Naive B cell (primary cell): ENCODE data around the gene TUBB4A. TPM values are rescaled to one million over a fixed set of nuclear protein-coding genes. Genes with fewer than 3 reads are reported as not detected.

ENCODE experiments used
- ATAC-seq, 2 donors: fragments of 150-1000 bp; cut with Tn5 transposase; 2 replicates each; pipeline ENCODE4 v1.10.0; 2021; ENCODE audit warnings: low read depth in 2 of 2, mild to moderate bottlenecking in 2 of 2, moderate library complexity in 2 of 2
- DNase-seq: peaks from one replicate; pipeline ENCODE4 v3.0.0; 2022
- H3K27ac Mint-ChIP-seq, 6 donors: one replicate each; pipeline ENCODE4 v1.8.0; 2020 to 2022; ENCODE audit warnings: mild to moderate bottlenecking in 6 of 6, mixed read lengths in 6 of 6, moderate library complexity in 5 of 6, inconsistent platforms in 2 of 6
- H3K27me3 Mint-ChIP-seq, 3 donors: one replicate each; pipeline ENCODE4 v1.8.0; 2021 to 2022; ENCODE audit warnings: mixed read lengths in 3 of 3, mild to moderate bottlenecking in 1 of 3
- H3K36me3 Mint-ChIP-seq, 2 donors: one replicate each; pipeline ENCODE4 v1.8.0; 2020 to 2022; ENCODE audit warnings: mixed read lengths in 2 of 2, inconsistent platforms in 1 of 2, mild to moderate bottlenecking in 1 of 2
- H3K4me1 Mint-ChIP-seq, 3 donors: one replicate each; pipeline ENCODE4 v1.8.0; 2020 to 2022; ENCODE audit warnings: mixed read lengths in 3 of 3, inconsistent platforms in 1 of 3, mild to moderate bottlenecking in 1 of 3, moderate library complexity in 1 of 3
- H3K4me3 Mint-ChIP-seq, 8 donors: one replicate each; pipeline ENCODE4 v1.8.0; 2020 to 2022; ENCODE audit warnings: mild to moderate bottlenecking in 8 of 8, mixed read lengths in 8 of 8, moderate library complexity in 8 of 8, inconsistent platforms in 2 of 8
- H3K9me3 Mint-ChIP-seq, 7 donors: one replicate each; pipeline ENCODE4 v1.8.0; 2020 to 2022; ENCODE audit warnings: mixed read lengths in 7 of 7, mild to moderate bottlenecking in 5 of 7, inconsistent platforms in 2 of 7, moderate library complexity in 1 of 7
- polyA plus RNA-seq, 6 donors: library from polyadenylated mRNA; unstranded; fragments of 300-500 nt; fragmentation: Illumina TruSeq; gene quantifications; one replicate each; pipeline ENCODE4 v1.2.3, GENCODE V29; 2021; ENCODE audit warnings: low read depth in 6 of 6

TUBB4A gene
- polyA plus RNA-seq, 6 donors from 2014 or later: 0.89 to 5.9 (median 2.3) TPM

DNA sequence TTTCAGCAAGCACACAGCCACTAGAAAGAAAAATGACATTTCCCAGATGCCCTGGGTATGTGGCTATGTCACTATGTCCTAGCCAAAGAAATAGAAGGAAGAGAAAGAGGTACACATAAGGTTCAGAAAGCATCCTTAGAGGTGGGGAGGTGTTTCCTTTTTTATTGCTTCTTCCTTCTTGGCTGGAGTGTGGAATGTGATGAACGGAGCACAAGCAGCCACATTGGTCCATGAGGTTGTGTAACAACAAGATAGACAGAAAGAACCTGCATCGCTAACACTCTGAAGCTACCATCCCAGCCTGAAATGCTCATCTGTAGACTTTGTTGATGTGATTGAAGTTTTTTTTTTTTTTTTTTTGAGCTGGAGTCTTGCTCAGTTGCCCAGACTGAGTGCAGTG, 49.2 kb downstream of the TUBB4A start:
- Mint-ChIP-seq H3K27me3 (peaks cover 0 to 6% (median 0%) of the 10 kb centered on the region in 3 donors), H3K36me3 (peaks cover 8 to 11% of the 10 kb centered on the region in 2 donors), H3K4me3 (no peak overlapping the region), H3K9me3 (peaks cover 0 to 19% (median 7%) of the 10 kb centered on the region in 7 donors), H3K27ac (no peak overlapping the region), H3K4me1 (peaks cover 0 to 3% (median 0%) of the 10 kb centered on the region in 3 donors)
- DNase-seq (no peak), ATAC-seq (no peak)

DNA sequence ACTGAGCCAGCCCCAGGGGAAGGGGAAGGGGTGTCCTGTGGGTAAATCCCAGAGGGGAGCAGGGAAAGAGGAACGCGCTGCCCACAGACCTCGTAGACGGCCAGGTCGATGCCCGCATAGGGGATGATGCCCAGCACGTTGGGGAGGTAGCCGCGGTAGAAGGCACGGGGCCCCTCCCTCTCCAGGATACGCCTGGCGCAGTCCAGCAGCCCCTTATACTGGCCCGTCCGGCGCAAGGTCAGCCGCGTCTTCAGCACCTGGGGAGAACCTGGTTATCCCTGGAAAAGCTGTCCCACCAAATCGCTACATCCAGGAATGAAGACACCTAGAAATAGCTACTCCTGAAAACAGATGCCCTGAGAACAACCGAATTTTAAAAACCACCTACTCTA, 49.9 kb downstream of the TUBB4A start:
- DNase-seq (no peak), ATAC-seq (no peak)
- H3K9me3 Mint-ChIP-seq: peaks cover 0 to 19% (median 7%) of the 10 kb centered on the region in 7 donors
- peaks cover 0 to 6% (median 0%) of the 10 kb centered on the region in 3 donors for H3K27me3 Mint-ChIP-seq
- H3K4me3 Mint-ChIP-seq: no peak overlapping the region
- no peaks in the 10 kb centered on the region for H3K4me1 Mint-ChIP-seq
- peaks cover 8 to 11% of the 10 kb centered on the region in 2 donors for H3K36me3 Mint-ChIP-seq
- H3K27ac Mint-ChIP-seq: no peak overlapping the region

- Mint-ChIP-seq H3K27ac (peak overlapping the region in 1 of 6 donors; percentile 26), H3K4me3 (no peak overlapping the region), H3K9me3 (peaks cover 0 to 19% (median 7%) of the 10 kb centered on the region in 7 donors), H3K36me3 (peaks cover 9 to 14% of the 10 kb centered on the region in 2 donors), H3K4me1 (no peaks in the 10 kb centered on the region), H3K27me3 (peaks cover 0 to 6% (median 0%) of the 10 kb centered on the region in 3 donors)
- DNase-seq: no peak
- no peak for ATAC-seq
These were observed 50.4 kb downstream of the TUBB4A start for GRCh38 chr19:6451583-6452222.

- Mint-ChIP-seq H3K36me3 (peaks cover 18 to 19% of the 10 kb centered on the region in 2 donors), H3K4me3 (peak overlapping the region in 1 of 8 donors; percentile 9), H3K27me3 (peaks cover 0 to 6% (median 0%) of the 10 kb centered on the region in 3 donors), H3K4me1 (no peaks in the 10 kb centered on the region), H3K9me3 (peaks cover 1 to 19% (median 7%) of the 10 kb centered on the region in 7 donors), H3K27ac (no peak overlapping the region)
- DNase-seq (no peak), ATAC-seq (no peak)
These were observed 51.9 kb downstream of the TUBB4A start for GRCh38 chr19:6450166-6450565.

- Mint-ChIP-seq H3K27ac (peak overlapping the region in 1 of 6 donors; percentile 9), H3K4me3 (no peak overlapping the region), H3K27me3 (peaks cover 0 to 6% (median 0%) of the 10 kb centered on the region in 3 donors), H3K4me1 (no peaks in the 10 kb centered on the region), H3K9me3 (peaks cover 0 to 5% (median 4%) of the 10 kb centered on the region in 7 donors), H3K36me3 (peaks cover 10 to 12% of the 10 kb centered on the region in 2 donors)
- ATAC-seq (no peak), DNase-seq (no peak)
These were observed 54.1 kb downstream of the TUBB4A start for GRCh38 chr19:6448045-6448444.

GRCh38 chr19:6446452-6446851, 55.7 kb downstream of the TUBB4A start:
- Mint-ChIP-seq H3K9me3 (peaks cover 0 to 5% (median 1%) of the 10 kb centered on the region in 7 donors), H3K36me3 (peaks cover 7 to 10% of the 10 kb centered on the region in 2 donors), H3K27me3 (peaks cover 0 to 6% (median 0%) of the 10 kb centered on the region in 3 donors), H3K4me3 (no peak overlapping the region), H3K4me1 (no peaks in the 10 kb centered on the region), H3K27ac (peak overlapping the region in 2 of 6 donors; percentile 60 to 77)
- ATAC-seq: no peak
- no peak for DNase-seq

Other genes with a start within 250 kb of the TUBB4A start
- 1 to 10 TPM in 4 of 6 donors, under 1 TPM in 2; 0.43 to 1.7 (median 1.3) TPM for gene MLLT1, start 222.3 kb downstream of the TUBB4A start, polyA plus RNA-seq
- not detected for gene ACER1, start 168.7 kb downstream of the TUBB4A start, polyA plus RNA-seq
- gene CLPP, start 140.8 kb downstream of the TUBB4A start, polyA plus RNA-seq: 100 to 1,000 TPM in 3 of 6 donors, 10 to 100 TPM in 3; 86.7 to 145 (median 102) TPM
- gene ALKBH7, start 129.5 kb downstream of the TUBB4A start, polyA plus RNA-seq: 10 to 100 TPM; 52.8 to 77.4 (median 70.5) TPM
- gene PSPN, start 126.4 kb downstream of the TUBB4A start, polyA plus RNA-seq: under 1 TPM; 0.35 to 0.56 (median 0.49) TPM
- gene GTF2F1, start 109.1 kb downstream of the TUBB4A start, polyA plus RNA-seq: 10 to 100 TPM in 5 of 6 donors, 1 to 10 TPM in 1; 2.5 to 22.7 (median 18.1) TPM
- gene KHSRP, start 77.5 kb downstream of the TUBB4A start, polyA plus RNA-seq: 10 to 100 TPM; 12.1 to 26.3 (median 20.6) TPM
- not detected for gene SLC25A41, start 68.5 kb downstream of the TUBB4A start, polyA plus RNA-seq
- 1 to 10 TPM; 1.4 to 5.0 (median 3.2) TPM for gene SLC25A23, start 42.5 kb downstream of the TUBB4A start, polyA plus RNA-seq
- 1 to 10 TPM in 1 of 6 donors, under 1 TPM in 1, not detected in 4; 0.88 to 1.6 TPM for gene CRB3, start 38.0 kb downstream of the TUBB4A start, polyA plus RNA-seq
- 10 to 100 TPM; 36.5 to 72.3 (median 39.3) TPM for gene DENND1C, start 20.5 kb downstream of the TUBB4A start, polyA plus RNA-seq
- gene TNFSF9, start 28.7 kb upstream of the TUBB4A start, polyA plus RNA-seq: 1 to 10 TPM in 3 of 6 donors, under 1 TPM in 3; 0.67 to 6.7 (median 1.1) TPM
- gene CD70, start 88.8 kb upstream of the TUBB4A start, polyA plus RNA-seq: 1 to 10 TPM in 2 of 6 donors, under 1 TPM in 1, not detected in 3; 0.64 to 2.2 (median 1.7) TPM
- gene TNFSF14, start 167.9 kb upstream of the TUBB4A start, polyA plus RNA-seq: under 1 TPM in 1 of 6 donors, not detected in 5; 0.29 TPM
- not detected for gene C3, start 218.3 kb upstream of the TUBB4A start, polyA plus RNA-seq
- gene GPR108, start 235.3 kb upstream of the TUBB4A start, polyA plus RNA-seq: 100 to 1,000 TPM in 1 of 6 donors, 10 to 100 TPM in 5; 55.2 to 122 (median 79.5) TPM
- gene TRIP10, start 237.4 kb upstream of the TUBB4A start, polyA plus RNA-seq: 1 to 10 TPM in 5 of 6 donors, not detected in 1; 2.7 to 5.1 (median 3.2) TPM